Activated naive CD4-positive, alpha-beta T cell treated with anti-CD3 and anti-CD28 coated beads, Interleukin-2, amount 50 U/mL, for 16 hours (primary cell): Measurements from ENCODE around the gene GABRQ.

Source experiments
- DNase-seq: peaks from one replicate; pipeline ENCODE4 v3.0.0-alpha.2; 2020

Gene GABRQ

DNA sequence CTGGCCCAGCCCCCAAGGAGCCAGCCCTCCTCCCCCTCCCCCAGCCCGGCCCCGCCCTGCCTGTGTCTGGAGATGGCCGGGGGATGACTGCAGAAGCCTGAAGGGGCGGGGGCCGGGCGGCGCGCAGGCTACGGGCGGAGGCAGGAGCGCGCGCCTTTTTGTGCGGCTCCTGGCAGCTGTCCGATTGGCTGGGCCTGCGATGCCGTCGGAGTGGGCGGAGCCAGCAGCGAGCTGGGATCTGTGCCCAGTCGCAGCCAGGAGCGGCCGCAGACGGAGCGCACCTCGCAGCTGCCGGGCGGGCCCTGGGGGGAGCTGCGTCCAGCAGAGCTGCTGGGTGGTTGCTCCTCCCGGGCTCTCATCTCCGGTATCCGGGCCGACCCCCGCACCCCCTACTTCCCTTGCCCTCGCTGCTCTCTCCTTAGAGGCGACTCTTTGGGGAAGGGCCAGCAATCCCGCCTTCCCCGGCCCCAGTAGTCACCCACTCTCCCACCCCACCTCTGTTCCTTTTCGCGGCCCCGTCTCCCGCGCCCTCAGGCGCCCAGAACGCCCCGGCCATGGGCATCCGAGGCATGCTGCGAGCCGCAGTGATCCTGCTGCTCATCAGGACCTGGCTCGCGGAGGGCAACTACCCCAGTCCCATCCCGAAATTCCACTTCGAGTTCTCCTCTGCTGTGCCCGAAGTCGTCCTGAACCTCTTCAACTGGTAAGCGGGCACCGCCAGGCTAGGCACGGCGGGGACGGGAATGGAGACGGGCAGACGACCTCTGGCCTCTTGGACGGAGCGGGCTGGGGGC is at the start of gene GABRQ:
GABRQ (plus strand) TSS at position 247 of the 794 bp plus-strand sequence; CDS start at position 555, 308 bp downstream.
- DNase-seq = no peak

DNA sequence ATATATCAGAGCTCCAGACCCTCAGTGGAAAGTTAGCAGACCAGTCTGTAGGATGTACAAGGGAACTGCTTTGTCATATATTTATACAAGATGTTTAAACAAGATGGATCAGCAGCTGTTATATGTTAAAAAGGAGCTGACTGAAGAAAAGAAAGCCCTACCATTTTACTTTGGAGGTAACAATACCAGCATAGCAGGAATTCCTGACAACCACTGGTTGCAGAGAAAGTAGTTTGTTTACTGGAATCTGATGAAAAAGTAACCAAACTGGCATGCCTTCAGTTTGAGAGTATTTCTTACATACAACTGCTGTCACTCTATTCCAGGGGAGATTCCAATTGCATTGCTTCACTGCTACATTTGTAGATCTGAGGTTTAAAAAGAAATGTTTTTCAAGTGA is 49.5 kb upstream of the GABRQ start:
- DNase-seq = no peak

DNA sequence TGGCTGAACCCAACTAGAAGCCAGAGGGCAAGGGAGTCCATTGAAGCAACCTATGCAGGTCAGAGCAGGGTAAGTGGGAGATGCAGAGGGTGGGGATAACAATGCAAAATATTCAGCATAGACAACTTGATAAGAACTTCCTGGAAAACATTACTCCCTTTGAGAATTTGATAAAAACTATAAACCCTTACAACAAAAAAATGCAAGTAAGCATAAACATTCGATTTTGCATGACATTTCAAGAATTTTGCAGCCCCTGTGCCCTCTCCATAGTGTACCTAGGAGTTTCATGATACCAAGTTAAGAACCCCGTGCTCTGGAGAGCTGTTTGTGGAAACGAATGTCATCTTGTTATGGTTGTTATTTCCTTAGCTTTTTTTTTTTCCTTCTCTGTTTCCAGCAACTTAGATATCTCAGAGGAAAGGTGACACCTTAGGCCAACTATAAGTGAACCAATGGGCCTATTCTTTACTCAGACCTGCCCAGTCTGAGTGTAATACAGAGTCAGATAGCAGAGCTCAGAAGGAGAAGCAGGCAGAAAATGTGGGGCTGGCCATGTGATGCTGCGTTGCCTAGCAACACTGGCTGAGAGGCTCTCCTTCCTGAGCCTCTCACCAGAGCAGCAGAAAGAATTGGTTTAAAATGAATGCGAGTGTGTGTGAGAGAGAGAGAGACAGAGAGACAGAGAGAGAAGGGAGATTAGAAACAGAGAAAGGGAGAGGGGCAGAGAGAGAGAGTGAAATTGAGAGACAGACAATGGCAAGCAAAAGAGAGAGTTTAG is 36.7 kb upstream of the GABRQ start:
- no peak for DNase-seq

DNA sequence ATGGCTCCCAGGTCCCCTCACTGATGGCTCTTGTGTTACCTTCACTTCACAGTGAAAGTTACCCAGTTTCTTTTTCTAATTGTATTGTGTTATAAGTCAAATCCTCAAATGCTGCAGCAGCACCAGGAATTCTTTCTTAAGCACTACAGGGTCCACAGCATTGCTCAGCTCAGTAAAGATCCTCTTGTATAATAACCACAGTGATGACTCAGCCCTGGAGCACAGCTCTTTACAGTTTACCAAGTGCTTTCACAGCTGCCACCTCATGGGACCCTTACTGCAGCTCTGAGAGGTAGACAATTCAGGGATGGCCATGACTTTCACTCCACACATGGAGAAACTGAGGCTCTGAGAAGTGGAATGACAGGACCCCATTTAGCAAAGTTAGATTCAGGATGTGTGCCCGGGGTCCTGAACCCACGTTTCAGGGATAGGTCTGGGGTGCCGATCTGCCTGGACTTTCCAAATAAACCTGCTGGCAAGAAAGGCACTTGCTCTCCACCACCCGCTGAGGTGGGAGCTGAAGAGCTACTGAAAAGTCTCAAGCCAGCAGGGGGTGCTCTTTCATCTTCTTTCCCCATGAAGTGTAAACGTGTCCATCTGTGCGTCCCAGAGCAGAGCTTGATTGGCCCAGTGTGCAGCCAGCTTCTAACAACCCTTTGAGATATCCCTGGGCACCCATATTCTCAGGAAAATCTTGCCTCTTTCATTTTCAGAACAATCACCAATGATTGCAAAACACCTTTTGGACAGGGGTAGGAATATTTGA is 35.7 kb upstream of the GABRQ start:
- no peak for DNase-seq

DNA sequence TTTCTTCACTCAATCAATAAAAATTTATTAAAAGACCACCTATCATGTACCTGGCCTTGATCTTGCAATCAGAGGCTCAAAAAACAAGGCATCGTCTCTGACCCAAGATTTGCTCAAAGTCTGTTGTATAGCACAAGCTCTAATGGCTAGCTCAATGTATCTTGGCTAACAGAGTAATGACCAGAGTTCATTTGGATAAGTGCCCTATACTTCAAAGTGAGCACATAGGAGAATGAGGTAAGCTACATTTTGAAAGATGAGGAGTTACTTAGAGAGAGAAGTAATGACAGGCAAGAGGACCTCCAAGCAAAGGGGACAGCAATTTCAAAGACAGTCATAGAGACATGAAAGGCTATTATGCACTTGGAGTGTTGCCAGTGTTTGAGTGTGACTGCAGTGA is 22.9 kb upstream of the GABRQ start:
- DNase-seq = no peak

DNA sequence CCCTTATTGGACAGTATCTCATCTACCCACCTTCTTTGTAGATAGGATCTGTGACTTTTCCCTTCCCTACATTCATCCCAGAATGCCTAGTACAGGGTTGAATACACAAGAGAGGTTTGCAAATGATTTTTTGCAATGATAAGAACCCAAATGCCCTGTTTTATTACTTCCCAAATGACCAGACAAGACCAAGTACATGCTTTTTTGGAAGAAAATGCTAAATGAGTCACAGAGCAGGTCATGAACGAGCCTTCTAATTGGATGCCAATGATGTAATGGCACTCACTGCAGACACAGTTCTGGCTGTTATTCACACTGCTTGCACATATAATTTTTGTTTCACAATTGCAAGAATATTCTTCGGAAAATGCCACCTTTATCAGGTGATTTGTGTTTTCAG is 17.8 kb upstream of the GABRQ start:
- no peak for DNase-seq

DNA sequence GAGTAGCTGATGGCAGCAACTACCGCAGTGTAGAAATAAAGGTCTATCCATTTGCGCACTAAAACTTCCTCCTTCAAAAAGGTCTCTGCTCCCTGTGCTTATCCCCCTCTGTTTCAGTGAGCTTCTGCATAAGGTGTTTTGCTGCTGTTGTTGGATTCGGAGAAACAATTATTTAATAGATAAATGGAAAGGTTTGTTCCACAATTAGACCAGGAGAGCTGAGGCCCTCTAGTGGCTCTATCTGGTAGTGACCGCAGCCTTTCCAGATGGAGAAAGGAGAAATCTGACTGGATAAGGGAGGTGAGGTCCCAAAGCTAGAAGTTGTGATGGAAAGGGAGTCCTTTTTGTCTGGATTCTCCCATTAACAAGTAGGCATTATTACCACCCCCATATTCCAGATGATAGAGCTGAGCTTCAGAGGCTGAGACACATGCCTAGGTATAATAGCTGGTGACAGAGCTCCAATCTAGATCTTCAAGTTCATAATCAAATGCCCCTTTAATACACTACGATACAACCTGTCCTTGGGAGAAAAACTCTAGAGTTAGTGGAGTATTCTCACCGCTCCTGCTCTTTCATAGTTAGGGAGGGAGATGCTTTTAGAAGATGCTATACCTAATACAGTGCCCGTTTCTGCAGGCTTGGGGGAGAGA is 5.1 kb upstream of the GABRQ start:
- DNase-seq = peak; percentile 27

DNA sequence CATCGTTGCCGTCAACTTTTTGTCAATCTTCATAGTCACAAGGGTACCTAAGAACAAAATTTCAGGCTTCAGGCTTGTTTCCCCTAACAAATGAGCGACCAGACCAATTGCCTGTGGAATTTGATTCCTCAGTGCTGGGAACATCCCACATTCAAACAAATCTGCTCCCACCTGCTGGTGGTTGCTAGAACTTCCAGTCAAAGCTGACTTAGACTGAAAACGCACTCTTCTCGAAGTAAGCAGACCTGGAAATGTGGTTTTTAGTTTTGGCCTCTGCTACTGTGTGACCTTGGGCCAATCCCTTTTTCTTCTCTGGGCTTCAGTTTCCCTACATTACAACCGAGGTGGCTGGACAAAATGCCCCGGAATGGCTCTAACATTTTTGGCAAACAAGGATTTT is 1.8 kb upstream of the GABRQ start:
- DNase-seq = no peak

DNA sequence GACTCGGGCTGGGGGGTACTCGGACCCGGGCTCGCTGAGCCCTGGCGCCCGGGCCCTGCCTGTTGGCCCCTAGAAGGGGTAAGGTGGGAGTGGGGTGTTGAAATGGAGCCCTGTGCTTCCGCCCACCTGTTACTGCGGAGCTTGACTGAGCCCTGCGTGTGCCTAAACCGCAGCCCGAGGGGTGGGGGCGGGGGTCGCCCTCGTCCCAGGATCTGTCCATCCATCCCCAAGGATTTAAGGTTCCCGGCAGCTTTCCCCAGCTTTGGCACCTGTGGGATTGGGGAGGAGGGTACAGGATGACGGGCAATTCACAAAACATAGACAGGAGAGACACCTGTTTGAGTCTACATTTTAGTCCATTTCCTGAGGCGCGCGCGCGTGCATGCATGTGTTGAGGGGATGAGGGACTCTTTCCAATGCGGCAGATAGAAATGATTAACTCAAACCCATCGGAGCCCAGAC is 779 bp downstream of the GABRQ start:
- no peak for DNase-seq

DNA sequence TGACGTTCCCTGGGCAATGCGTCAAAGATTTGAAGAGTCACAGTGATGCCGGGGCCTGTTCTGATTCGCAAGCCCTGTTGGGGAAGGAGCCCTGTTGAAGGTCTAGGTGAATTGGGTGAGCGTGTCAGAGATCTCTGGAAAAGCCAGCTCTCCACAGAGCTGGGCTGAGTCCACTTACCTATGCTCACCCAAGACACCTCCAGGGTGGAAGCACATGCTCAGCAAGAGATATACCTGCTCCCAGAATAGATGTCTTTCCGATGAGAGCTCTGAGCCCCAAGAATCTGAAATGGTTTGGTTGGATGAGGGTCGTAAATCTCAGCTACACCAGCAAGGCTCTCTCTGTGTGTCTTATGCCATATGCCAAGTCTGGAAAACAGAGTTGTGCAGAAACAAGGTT is 1.7 kb downstream of the GABRQ start:
- DNase-seq = no peak

DNA sequence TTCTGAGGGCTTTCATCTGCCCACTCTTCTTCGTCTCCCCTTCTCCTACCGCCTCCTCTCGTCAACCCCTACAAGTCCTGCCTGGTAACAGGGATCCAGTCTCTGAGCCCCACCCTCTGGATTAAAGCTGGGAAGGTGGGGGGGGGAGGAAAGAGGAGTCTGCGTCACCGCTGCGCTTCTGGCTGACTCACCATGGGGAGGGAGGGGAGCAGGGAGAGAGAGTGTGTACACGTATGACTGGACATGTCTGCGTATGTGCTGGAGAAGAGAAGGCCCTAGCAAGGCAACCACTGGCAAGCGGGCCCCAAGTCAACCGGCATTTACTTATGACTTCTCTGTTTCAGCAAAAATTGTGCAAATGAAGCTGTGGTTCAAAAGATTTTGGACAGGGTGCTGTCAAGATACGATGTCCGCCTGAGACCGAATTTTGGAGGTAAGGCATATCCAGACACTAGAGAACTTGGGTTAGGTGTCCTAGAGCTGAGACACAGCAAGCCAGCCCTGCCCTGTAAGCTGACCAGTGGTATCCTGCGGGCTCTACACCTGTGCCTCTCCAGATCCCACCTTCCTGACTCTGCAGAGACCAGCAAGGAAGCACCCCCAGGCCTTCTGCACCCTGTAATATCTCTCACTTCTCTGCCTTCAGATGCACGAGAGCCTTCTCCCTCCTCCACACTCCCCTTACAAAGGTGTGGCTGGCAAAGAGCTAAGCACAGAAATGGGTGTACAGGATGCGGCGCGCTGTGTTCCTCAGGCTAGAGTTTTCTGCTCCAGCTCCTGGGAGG is 2.5 kb downstream of the GABRQ start:
- no peak for DNase-seq

DNA sequence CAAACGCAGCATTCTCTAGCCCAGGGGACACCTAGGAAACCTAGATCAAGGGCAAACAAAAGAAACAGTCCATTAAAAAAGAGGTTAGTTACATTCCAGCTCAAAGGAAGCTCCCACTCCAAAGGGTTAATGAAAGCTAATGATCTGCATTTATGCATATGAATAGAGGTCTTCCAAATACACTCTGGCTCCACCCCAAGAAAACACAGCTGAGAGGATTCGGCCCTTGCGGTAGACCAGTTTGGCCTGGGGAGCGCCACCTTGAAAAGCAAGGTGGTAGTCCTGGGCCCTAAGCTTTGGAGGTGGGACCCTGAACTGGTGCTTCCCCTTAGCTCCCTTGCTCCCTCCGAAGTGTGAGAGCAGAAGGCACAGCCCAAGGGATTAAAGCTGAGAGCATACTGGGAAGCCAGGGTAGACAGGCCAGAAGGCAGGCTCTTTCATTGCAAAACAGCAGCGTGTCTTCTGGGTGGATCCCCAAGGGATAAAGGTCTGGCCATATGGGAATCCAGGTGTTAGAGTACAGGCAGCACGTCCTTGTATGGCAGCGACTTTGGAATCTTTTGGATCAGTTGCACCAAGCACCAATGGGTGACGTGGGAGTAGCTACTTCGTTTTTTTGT is 3.7 kb downstream of the GABRQ start:
- DNase-seq = no peak

DNA sequence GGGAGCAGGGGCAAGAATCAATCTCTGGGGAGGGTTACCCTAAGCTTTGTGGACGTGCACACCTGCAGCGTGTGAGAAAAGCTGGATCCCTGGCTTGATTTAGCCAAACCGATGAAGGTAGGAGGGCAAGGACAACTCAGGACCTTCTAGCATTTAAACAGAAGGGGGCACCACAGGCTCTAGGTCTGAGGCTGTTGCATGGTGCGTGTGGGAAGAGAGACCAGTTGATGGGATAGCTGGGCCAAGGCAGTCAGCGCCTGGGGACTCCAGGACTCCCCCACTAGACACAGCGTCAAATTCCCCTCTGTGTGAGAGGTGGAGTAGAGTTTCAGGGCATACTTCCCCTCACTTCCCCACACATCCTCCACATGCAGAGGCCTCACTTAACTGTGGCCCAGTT is 4.3 kb downstream of the GABRQ start:
- no peak for DNase-seq

DNA sequence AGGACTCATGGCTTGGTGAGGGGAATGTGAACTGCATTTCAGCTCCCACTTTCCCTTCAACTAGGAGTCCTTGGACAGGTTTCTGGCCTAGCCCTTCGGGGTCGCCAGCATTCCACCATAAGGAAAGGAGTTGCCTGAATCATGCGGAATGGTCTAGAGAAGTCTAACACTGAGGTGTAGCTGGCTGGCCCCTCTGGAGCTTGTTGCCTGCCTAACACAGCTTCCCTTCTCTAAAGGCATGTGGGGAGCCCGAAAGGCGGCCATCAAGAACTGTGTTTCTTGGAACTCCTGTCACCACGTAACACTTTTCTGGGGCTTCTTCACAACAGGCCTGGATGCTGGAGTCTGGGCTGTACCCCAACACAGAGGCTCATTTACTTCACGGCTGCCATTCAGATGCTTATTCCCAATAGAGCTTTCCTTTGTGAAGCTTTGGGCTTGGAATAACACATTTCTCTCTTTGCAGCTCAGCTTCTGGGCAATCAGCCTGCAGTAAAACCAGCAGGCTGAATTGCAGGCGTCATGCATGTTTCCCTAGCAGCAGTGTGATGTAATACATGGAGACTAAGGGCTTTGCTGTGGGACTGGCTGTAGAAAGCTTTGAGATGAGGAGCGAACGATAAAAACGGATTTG is 5.4 kb downstream of the GABRQ start:
- no peak for DNase-seq

DNA sequence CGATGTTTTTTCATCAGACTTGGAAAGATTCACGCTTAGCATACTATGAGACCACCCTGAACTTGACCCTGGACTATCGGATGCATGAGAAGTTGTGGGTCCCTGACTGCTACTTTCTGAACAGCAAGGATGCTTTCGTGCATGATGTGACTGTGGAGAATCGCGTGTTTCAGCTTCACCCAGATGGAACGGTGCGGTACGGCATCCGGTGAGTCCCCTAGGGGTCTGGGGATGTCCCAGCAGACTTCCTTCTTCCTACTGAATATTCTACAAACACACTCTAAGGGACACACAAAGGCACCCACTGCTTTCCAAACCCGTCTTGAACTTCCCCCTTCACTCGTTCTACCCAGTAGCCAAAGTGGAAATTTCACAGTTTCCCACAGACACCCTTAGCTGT is 9.3 kb downstream of the GABRQ start:
- DNase-seq = no peak

DNA sequence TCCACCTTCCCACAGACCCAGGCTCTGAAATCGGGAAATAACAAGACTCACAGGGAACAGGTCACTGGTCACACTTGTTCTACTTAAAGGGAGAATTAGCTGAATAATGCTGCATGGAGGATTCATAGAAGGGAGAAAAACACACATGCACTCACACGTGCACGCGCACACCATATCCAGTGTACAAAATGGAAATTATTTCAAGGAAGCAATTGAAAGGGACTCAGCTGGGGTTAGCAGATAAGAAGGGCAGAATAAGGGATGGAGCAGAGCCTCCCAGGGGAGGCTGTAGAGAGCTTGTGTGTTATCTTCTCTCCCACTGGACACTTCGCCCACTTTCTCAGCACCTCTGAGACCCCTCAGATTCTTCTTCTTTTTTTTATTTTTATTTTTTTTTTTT is 10.3 kb downstream of the GABRQ start:
- no peak for DNase-seq

DNA sequence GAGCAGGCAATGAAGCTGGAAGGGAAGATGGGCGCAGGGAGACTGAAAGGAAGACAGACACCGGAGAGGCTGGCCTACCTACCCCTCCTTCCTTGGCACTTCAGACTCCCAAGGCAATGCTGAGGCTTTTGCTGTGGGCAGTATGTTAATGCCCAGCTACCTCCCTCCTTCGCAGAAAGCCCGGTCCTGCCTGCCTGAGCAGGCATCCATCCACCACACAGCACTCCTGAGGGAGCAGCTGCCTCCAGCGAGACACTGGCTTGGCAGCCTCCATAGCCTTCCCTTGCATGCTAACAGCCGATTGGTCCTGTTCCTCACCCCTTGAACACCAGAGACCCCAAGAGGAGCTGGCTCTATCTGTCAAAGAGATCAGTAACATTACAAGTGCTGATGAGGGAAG is 14.4 kb downstream of the GABRQ start:
- DNase-seq = no peak

DNA sequence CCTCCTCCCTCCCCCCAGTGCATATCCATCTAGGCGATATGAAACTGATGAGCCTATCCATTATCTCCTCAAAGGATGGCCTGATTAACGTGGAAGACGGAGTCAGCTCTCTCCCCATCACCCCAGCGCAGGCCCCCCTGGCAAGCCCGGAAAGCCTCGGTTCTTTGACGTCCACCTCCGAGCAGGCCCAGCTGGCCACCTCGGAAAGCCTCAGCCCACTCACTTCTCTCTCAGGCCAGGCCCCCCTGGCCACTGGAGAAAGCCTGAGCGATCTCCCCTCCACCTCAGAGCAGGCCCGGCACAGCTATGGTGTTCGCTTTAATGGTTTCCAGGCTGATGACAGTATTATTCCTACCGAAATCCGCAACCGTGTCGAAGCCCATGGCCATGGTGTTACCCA is 14.8 kb downstream of the GABRQ start:
- no peak for DNase-seq

DNA sequence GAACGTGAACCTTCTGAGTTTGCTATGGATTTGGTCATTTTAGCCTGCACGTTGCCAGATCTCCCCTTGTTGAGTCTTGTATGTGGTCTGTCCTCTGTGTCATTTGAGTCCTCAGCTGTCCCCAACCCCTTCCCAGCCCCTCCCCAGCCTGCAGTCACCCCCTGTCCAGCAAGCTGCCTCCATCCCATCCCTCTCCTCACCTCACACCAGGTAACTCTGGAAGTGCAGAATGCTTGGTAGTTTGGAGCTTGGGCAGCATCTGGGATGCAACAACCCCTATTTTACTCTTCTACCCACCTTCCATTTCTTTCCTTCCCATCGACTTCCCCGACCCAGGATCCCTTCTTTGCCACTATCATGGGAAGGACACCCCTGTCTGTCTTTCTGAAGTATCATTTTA is 18.4 kb downstream of the GABRQ start:
- no peak for DNase-seq

DNA sequence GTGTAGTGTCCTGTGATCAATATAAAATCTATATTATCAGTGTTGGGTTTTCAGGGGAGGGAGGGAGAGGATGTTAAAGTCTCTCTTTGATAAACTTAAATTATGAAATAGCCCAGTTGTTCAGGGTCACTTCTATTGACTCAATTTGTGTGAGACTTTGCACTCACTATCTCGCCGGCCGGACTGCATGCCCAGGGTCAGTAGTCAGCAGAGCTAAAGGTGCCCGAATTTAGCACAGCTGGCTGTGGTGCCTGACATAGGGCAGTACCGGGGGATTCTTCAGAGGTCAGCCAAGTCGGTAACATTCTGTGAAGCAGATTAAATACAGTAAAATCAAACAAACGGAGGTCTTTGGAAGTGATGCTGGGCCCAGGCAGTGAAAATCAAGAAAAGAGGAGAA is 19.2 kb downstream of the GABRQ start:
- no peak for DNase-seq

DNA sequence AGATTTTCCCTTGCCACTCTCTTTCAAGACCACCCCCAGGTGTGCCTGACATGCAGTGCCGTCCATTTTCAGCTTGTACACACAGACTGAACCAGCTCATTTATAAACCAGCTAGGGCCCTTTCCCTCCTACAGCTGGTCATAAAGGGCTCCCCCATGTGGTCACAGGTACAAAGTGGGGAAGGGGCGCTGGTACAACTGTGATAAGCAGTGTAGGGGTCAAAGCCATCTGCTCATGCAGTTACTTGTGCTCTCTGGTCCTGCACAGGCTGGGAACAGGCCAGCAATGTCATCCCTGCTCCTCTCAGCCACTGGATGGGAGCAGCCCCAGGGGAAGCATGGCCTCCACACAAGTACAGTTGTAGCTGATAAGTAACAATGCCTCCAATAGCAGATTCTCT is 20.6 kb downstream of the GABRQ start:
- no peak for DNase-seq
